Measurements from ENCODE around the gene NUDT5. TPM values are rescaled to one million over a fixed set of nuclear protein-coding genes. Genes with fewer than 3 reads are reported as not detected.
A peak's percentile ranks its signal among the peaks of the same experiment; 100 is the strongest.

The NUDT5 gene
- total and polyA plus RNA-seq, 2 donors (not counting 1 experiment from before 2014, with no cell fraction given) = 25.9 to 39.9 TPM

DNA sequence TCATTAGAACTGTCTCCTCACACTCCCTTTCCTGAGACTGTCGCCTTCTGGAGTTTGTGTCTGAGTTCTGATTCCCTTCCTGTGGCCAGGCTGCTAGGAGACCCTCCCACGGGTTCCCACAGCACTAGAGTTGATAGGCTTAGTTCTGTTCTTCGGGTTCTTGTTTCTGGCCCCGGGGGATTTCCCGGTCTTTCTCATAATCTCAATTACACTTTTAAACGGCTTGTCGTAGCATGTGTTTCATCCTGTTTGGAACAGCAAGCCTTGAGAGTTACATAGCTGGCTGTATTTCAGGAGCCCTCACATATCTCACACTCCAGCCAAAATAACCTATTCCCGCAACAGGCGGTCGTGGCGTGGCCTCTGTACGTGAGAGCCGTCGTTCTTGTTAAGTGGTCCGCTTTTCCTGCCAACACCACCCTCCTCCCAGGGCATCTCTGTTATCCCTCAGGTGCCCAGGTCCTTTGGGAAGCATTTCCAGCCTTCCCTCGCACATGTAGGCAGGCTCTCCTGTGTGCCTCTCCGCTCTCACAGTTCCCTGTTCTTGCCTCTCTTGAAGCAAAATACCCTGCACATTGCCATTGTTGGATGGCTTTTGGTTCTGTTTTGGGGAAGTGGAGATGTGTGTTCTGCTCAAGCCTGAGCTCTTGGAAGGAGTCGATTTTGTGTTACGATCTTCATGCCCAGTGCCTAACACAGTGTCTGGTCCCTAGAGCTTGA lies 46.3 kb upstream of the NUDT5 start:
- no peaks in the 10 kb centered on the region for H3K27me3 Mint-ChIP-seq
- Histone ChIP-seq H3K27ac (ENCODE audit: low read length in 2 of 2) (peak overlapping the region; percentile 95), H3K9me3 (ENCODE audit: control extremely low read depth in 1 of 3, control insufficient read depth in 2 of 3, insufficient read depth in 1 of 3, low read length in 2 of 3) (peaks cover 0 to 18% (median 2%) of the 10 kb centered on the region in 3 donors), H3K4me3 (ENCODE audit: control extremely low read depth in 1 of 5, extremely low read depth in 1 of 5, insufficient read depth in 1 of 5, low read depth in 2 of 5, low read length in 4 of 5) (no peak overlapping the region), H3K9ac (ENCODE audit: low read length) (peak overlapping the region; percentile 30), H3K79me2 (ENCODE audit: control insufficient read depth, insufficient read depth, low read length) (peaks cover 46% of the 10 kb centered on the region), H3K4me1 (ENCODE audit: control insufficient read depth in 2 of 2, insufficient read depth in 2 of 2, low read length in 2 of 2) (peaks cover 58 to 62% of the 10 kb centered on the region in 2 donors), H3K36me3 (replicated peaks in 1 of 2; ENCODE audit: control extremely low read depth in 1 of 2, control insufficient read depth in 1 of 2, extremely low read depth in 1 of 2, insufficient read depth in 2 of 2, low read length in 1 of 2) (peaks cover 7 to 34% of the 10 kb centered on the region in 2 experiments), H2AFZ (ENCODE audit: insufficient read depth, low read depth, low read length, poor library complexity, severe bottlenecking) (peak overlapping the region; percentile 31), H4K20me1 (ENCODE audit: control insufficient read depth, insufficient read depth, low read length, poor library complexity, severe bottlenecking) (no peaks in the 10 kb centered on the region), H3K27me3 (replicated peaks in 1 of 4; ENCODE audit: control extremely low read depth in 1 of 4, control insufficient read depth in 3 of 4, insufficient read depth in 4 of 4, low read length in 3 of 4) (no peaks in the 10 kb centered on the region), H3K4me2 (replicated peaks; ENCODE audit: low read depth, low read length, poor library complexity, severe bottlenecking) (peak overlapping the region; percentile 59)
- peaks cover 60% of the 10 kb centered on the region for H3K4me1 Mint-ChIP-seq
- DNase-seq (peak; percentile 71), ATAC-seq (ENCODE audit: low read depth) (no peak)
- no peaks in the 10 kb centered on the region for H3K9me3 Mint-ChIP-seq (ENCODE audit: insufficient read depth)
- ChIA-PET CTCF (interaction anchor here (0.9 to 4.7 kb wide), 7 partner anchors 10 to 414 kb away, joined by 4 to 25 read pairs (median 7); partner anchors contain the start of genes CDC123 and NUDT5), POLR2A (interaction anchor here (0.7 to 1.1 kb wide), 3 partner anchors 22 to 161 kb away, joined by 3 to 4 read pairs (median 3); no protein-coding TSS in a partner anchor)
- peak overlapping the region; percentile 99 for H3K27ac Mint-ChIP-seq
- TF ChIP-seq, protein P1, sequence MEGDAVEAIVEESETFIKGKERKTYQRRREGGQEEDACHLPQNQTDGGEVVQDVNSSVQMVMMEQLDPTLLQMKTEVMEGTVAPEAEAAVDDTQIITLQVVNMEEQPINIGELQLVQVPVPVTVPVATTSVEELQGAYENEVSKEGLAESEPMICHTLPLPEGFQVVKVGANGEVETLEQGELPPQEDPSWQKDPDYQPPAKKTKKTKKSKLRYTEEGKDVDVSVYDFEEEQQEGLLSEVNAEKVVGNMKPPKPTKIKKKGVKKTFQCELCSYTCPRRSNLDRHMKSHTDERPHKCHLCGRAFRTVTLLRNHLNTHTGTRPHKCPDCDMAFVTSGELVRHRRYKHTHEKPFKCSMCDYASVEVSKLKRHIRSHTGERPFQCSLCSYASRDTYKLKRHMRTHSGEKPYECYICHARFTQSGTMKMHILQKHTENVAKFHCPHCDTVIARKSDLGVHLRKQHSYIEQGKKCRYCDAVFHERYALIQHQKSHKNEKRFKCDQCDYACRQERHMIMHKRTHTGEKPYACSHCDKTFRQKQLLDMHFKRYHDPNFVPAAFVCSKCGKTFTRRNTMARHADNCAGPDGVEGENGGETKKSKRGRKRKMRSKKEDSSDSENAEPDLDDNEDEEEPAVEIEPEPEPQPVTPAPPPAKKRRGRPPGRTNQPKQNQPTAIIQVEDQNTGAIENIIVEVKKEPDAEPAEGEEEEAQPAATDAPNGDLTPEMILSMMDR (IDR thresholded peaks at IDR 0.05) = no peak
- TF ChIP-seq EZH2 (IDR thresholded peaks at IDR 0.05; ENCODE audit: borderline replicate concordance, insufficient read depth, low read depth, low read length, poor library complexity, severe bottlenecking) = no peak
- H3K4me3 Mint-ChIP-seq = peak overlapping the region; percentile 77
- intact Hi-C loops (cut with micrococcal nuclease) = loop anchor here (2.0 kb wide), 2 partner anchors 27 to 45 kb away; partner anchors contain the start of gene CDC123
- WGBS (ENCODE audit: insufficient coverage) = 69% methylated on average over 15 of the region's 19 CpGs

DNA sequence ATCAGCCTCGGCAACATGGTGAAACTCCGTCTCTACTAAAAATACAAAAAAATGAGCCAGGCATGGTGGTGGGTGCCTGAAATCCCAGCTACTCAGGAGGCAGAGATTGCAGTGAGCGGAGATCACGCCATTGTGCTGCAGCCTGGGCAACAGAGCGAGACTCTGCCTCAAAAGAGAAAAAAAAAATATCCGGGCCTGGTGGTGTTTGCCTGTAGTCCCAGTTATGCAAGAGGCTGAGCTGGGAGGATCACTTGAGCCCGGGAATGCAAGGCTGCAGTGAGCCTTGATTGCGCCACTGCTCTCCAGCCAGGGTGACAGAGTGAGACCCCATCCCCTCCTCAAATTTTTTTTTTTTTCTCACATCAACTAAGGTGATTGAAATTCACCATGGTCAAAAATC lies 43.1 kb upstream of the NUDT5 start:
- CTCF ChIA-PET = interaction anchor here (2.0 kb wide), 2 partner anchors 24 to 418 kb away, joined by 4 to 14 read pairs; no protein-coding TSS in a partner anchor
- Histone ChIP-seq H3K79me2 (ENCODE audit: control insufficient read depth, insufficient read depth, low read length) (peaks cover 46% of the 10 kb centered on the region), H2AFZ (ENCODE audit: insufficient read depth, low read depth, low read length, poor library complexity, severe bottlenecking) (no peak overlapping the region), H3K9me3 (ENCODE audit: control extremely low read depth in 1 of 3, control insufficient read depth in 2 of 3, insufficient read depth in 1 of 3, low read length in 2 of 3) (peaks cover 0 to 13% (median 2%) of the 10 kb centered on the region in 3 donors), H3K9ac (ENCODE audit: low read length) (no peak overlapping the region), H3K36me3 (replicated peaks in 1 of 2; ENCODE audit: control extremely low read depth in 1 of 2, control insufficient read depth in 1 of 2, extremely low read depth in 1 of 2, insufficient read depth in 2 of 2, low read length in 1 of 2) (peaks cover 16 to 41% of the 10 kb centered on the region in 2 experiments), H3K27me3 (replicated peaks in 1 of 4; ENCODE audit: control extremely low read depth in 1 of 4, control insufficient read depth in 3 of 4, insufficient read depth in 4 of 4, low read length in 3 of 4) (no peaks in the 10 kb centered on the region), H3K4me2 (replicated peaks; ENCODE audit: low read depth, low read length, poor library complexity, severe bottlenecking) (no peak overlapping the region), H3K27ac (ENCODE audit: low read length in 2 of 2) (no peak overlapping the region), H3K4me3 (ENCODE audit: control extremely low read depth in 1 of 5, extremely low read depth in 1 of 5, insufficient read depth in 1 of 5, low read depth in 2 of 5, low read length in 4 of 5) (no peak overlapping the region), H4K20me1 (ENCODE audit: control insufficient read depth, insufficient read depth, low read length, poor library complexity, severe bottlenecking) (no peaks in the 10 kb centered on the region), H3K4me1 (ENCODE audit: control insufficient read depth in 2 of 2, insufficient read depth in 2 of 2, low read length in 2 of 2) (peaks cover 28 to 31% of the 10 kb centered on the region in 2 donors)
- intact Hi-C loops (cut with micrococcal nuclease) = no loop called here
- H3K4me3 Mint-ChIP-seq = no peak overlapping the region
- POLR2A ChIA-PET = interaction anchor here (0.5 kb wide), 1 partner anchor 38 kb away, joined by 5 read pairs; no protein-coding TSS in a partner anchor
- no peaks in the 10 kb centered on the region for H3K9me3 Mint-ChIP-seq (ENCODE audit: insufficient read depth)
- H3K27me3 Mint-ChIP-seq = no peaks in the 10 kb centered on the region
- TF ChIP-seq EZH2 (IDR thresholded peaks at IDR 0.05; ENCODE audit: borderline replicate concordance, insufficient read depth, low read depth, low read length, poor library complexity, severe bottlenecking) = no peak
- TF ChIP-seq, protein P1 (IDR thresholded peaks at IDR 0.05) = no peak
- WGBS (ENCODE audit: insufficient coverage) = 100% methylated on average over 8 of the region's 8 CpGs
- no peak for DNase-seq
- no peak overlapping the region for H3K27ac Mint-ChIP-seq
- no peak for ATAC-seq (ENCODE audit: low read depth)
- H3K4me1 Mint-ChIP-seq = peaks cover 37% of the 10 kb centered on the region
